PC-9 (cell line): ENCODE data around the gene L3MBTL3. TPM values are rescaled to one million over a fixed set of nuclear protein-coding genes. Genes with fewer than 3 reads are reported as not detected.

Experiments
- BruUV-seq: library from RNA; stranded (reverse); fragments of 400-500 nt; replicated peaks from 2 replicates; lab custom pipeline; 2021; lab: Mats Ljungman, UMichigan
- CTCF ChIA-PET: fragments of 300-600 bp; sonication (Branson Sonifier 250); formaldehyde crosslinking; loops from one replicate; lab custom pipeline; 2022; ENCODE audit warnings: antibody characterized with exemption; lab: Charles Lee
- POLR2A ChIA-PET: fragments of 300-600 bp; sonication (Branson Sonifier 250); formaldehyde crosslinking; loops from one replicate; lab custom pipeline; 2022; ENCODE audit warnings: antibody characterized with exemption; ENCODE audit not compliant: unreplicated experiment; lab: Charles Lee
- DNase-seq, 2 experiments: peaks; one replicate each; pipeline versions ENCODE4 v3.0.0 to v3.0.0-alpha.2; 2015 to 2022; ENCODE audit warnings: mixed read lengths in 1 of 2
- H2AFZ ChIP-seq: fragments of 200-600 bp; sonication (generic); 2 replicates; pipeline ENCODE4 v1.8.1; 2017; ENCODE audit warnings: antibody characterized with exemption
- H3F3A ChIP-seq: fragments of 200-600 bp; sonication (generic); 2 replicates; pipeline ENCODE4 v1.8.1; 2017; ENCODE audit warnings: antibody characterized with exemption, mild to moderate bottlenecking, low read depth; ENCODE audit not compliant: insufficient read depth
- H3K27ac ChIP-seq: fragments of 200-600 bp; sonication (generic); 2 replicates; pipeline ENCODE4 v1.6.1; 2016; ENCODE audit warnings: mixed run types
- H3K27me3 ChIP-seq: fragments of 200-600 bp; sonication (generic); 2 replicates; pipeline ENCODE4 v1.6.1; 2016; ENCODE audit warnings: low read depth, mixed run types; ENCODE audit not compliant: insufficient read depth
- H3K36me3 ChIP-seq: fragments of 200-600 bp; sonication (generic); 2 replicates; pipeline ENCODE4 v1.6.1; 2016; ENCODE audit warnings: low read depth, mixed run types
- H3K4me1 ChIP-seq: fragments of 200-600 bp; sonication (generic); replicated peaks from 2 replicates; pipeline ENCODE4 v1.6.1; 2016; ENCODE audit warnings: mixed run types; ENCODE audit not compliant: insufficient read depth
- H3K4me2 ChIP-seq: fragments of 200-600 bp; sonication (generic); 2 replicates; pipeline ENCODE4 v1.6.1; 2017; ENCODE audit warnings: mixed run types
- H3K4me3 ChIP-seq: fragments of 200-600 bp; sonication (generic); 2 replicates; pipeline ENCODE4 v1.6.1; 2016; ENCODE audit warnings: mixed run types
- H3K79me2 ChIP-seq: fragments of 200-600 bp; sonication (generic); 2 replicates; pipeline ENCODE4 v1.6.1; 2017; ENCODE audit warnings: low read depth, mixed run types
- H3K9me2 ChIP-seq: fragments of 200-600 bp; sonication (generic); 2 replicates; pipeline ENCODE4 v1.8.1; 2017; ENCODE audit warnings: mild to moderate bottlenecking; ENCODE audit not compliant: insufficient read depth
- H3K9me3 ChIP-seq: fragments of 200-600 bp; sonication (generic); 2 replicates; pipeline ENCODE4 v1.8.1; 2016; ENCODE audit warnings: low read depth; ENCODE audit not compliant: insufficient read depth
- H4K20me1 ChIP-seq: fragments of 200-600 bp; sonication (generic); 2 replicates; pipeline ENCODE4 v1.8.1; 2017; ENCODE audit not compliant: insufficient read depth
- EZH2 ChIP-seq: fragments of 200-600 bp; sonication (generic); IDR thresholded peaks from 2 replicates; pipeline ENCODE4 v1.8.0; 2017; ENCODE audit warnings: antibody characterized with exemption, low read depth
- intact Hi-C: fragments of 100-400 bp; cut with micrococcal nuclease; formaldehyde crosslinking; loops from one replicate; pipeline ENCODE4 v1.10.0; 2022; ENCODE audit not compliant: unreplicated experiment
- total RNA-seq: library from RNA; stranded (reverse); gene quantifications from 2 replicates; pipeline ENCODE4 v1.2.3, GENCODE V29; 2021
- TF ChIP-seq, protein P1 (sequence below): fragments of 200-600 bp; sonication (generic); conservative IDR thresholded peaks from 2 replicates; pipeline ENCODE4 v1.6.1; 2017; ENCODE audit warnings: mixed run types, antibody characterized with exemption, mild to moderate bottlenecking, moderate library complexity

Gene L3MBTL3
- total RNA-seq, 1 experiment from 2014 or later = 6.1 TPM

GRCh38 chr6:130138116-130138908 lies 119.9 kb downstream of the L3MBTL3 start:
- Histone ChIP-seq H3K4me1 (no peaks in the 10 kb centered on the region), H4K20me1 (no peaks in the 10 kb centered on the region), H3K9me3 (no peaks in the 10 kb centered on the region), H3K27ac (no peak overlapping the region), H3K27me3 (no peaks in the 10 kb centered on the region), H3K79me2 (no peaks in the 10 kb centered on the region), H3F3A (no peaks in the 10 kb centered on the region), H3K4me2 (no peak overlapping the region), H3K9me2 (no peaks in the 10 kb centered on the region), H3K4me3 (no peak overlapping the region), H2AFZ (no peak overlapping the region), H3K36me3 (no peaks in the 10 kb centered on the region)
- BruUV-seq = no TSS peak
- POLR2A ChIA-PET = no interaction called here
- intact Hi-C loops = no loop called here
- DNase-seq = no peak
- TF ChIP-seq, protein P1, sequence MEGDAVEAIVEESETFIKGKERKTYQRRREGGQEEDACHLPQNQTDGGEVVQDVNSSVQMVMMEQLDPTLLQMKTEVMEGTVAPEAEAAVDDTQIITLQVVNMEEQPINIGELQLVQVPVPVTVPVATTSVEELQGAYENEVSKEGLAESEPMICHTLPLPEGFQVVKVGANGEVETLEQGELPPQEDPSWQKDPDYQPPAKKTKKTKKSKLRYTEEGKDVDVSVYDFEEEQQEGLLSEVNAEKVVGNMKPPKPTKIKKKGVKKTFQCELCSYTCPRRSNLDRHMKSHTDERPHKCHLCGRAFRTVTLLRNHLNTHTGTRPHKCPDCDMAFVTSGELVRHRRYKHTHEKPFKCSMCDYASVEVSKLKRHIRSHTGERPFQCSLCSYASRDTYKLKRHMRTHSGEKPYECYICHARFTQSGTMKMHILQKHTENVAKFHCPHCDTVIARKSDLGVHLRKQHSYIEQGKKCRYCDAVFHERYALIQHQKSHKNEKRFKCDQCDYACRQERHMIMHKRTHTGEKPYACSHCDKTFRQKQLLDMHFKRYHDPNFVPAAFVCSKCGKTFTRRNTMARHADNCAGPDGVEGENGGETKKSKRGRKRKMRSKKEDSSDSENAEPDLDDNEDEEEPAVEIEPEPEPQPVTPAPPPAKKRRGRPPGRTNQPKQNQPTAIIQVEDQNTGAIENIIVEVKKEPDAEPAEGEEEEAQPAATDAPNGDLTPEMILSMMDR = no peak
- no peak for TF ChIP-seq EZH2
- CTCF ChIA-PET = no interaction called here

GRCh38 chr6:130138909-130139242 lies 120.5 kb downstream of the L3MBTL3 start:
- no peaks in the 10 kb centered on the region for H3K9me2 ChIP-seq
- no peaks in the 10 kb centered on the region for H4K20me1 ChIP-seq
- H3K4me2 ChIP-seq = no peak overlapping the region
- TF ChIP-seq EZH2 = no peak
- TF ChIP-seq, protein P1 = no peak
- no peak overlapping the region for H2AFZ ChIP-seq
- H3K9me3 ChIP-seq = no peaks in the 10 kb centered on the region
- no peaks in the 10 kb centered on the region for H3K79me2 ChIP-seq
- H3K36me3 ChIP-seq = no peaks in the 10 kb centered on the region
- BruUV-seq = no TSS peak
- no peak overlapping the region for H3K4me3 ChIP-seq
- no peaks in the 10 kb centered on the region for H3F3A ChIP-seq
- DNase-seq = no peak
- H3K4me1 ChIP-seq = no peaks in the 10 kb centered on the region
- H3K27me3 ChIP-seq = no peaks in the 10 kb centered on the region
- ChIA-PET POLR2A (no interaction called here), CTCF (no interaction called here)
- no peak overlapping the region for H3K27ac ChIP-seq
- intact Hi-C loops = no loop called here

GRCh38 chr6:130140084-130140483 lies 121.7 kb downstream of the L3MBTL3 start:
- Histone ChIP-seq H3K79me2 (no peaks in the 10 kb centered on the region), H2AFZ (no peak overlapping the region), H4K20me1 (no peaks in the 10 kb centered on the region), H3K4me1 (no peaks in the 10 kb centered on the region), H3K27me3 (no peaks in the 10 kb centered on the region), H3K9me3 (no peaks in the 10 kb centered on the region), H3K9me2 (no peaks in the 10 kb centered on the region), H3K27ac (no peak overlapping the region), H3K4me3 (no peak overlapping the region), H3K36me3 (no peaks in the 10 kb centered on the region), H3K4me2 (no peak overlapping the region), H3F3A (no peaks in the 10 kb centered on the region)
- ChIA-PET POLR2A (no interaction called here), CTCF (no interaction called here)
- no peak for TF ChIP-seq EZH2
- TF ChIP-seq, protein P1 = no peak
- intact Hi-C loops = no loop called here
- no peak for DNase-seq
- no TSS peak for BruUV-seq
